HEK293T (cell line): ENCODE measurements around the gene CXCL11.
"Not testable (repeated sequence)": the region's sequence is repeated elsewhere in the genome, so short reads cannot be mapped to it uniquely, and the experiment has no call there.

ENCODE experiments used
- BHLHE40 ChIP-seq: fragments of 450-650 bp; IDR thresholded peaks from 2 replicates; pipeline ENCODE4 v1.6.1; 2016; ENCODE audit warnings: mild to moderate bottlenecking, moderate library complexity, borderline replicate concordance
- CTBP1 ChIP-seq: fragments of 450-650 bp; IDR thresholded peaks from 2 replicates; pipeline ENCODE4 v1.6.1; 2016; ENCODE audit warnings: borderline replicate concordance
- ELF4 ChIP-seq: fragments of 450-650 bp; IDR thresholded peaks from 2 replicates; pipeline ENCODE4 v1.6.1; 2017; ENCODE audit warnings: antibody characterized with exemption
- FOXA1 ChIP-seq: fragments of 450-650 bp; IDR thresholded peaks from 2 replicates; pipeline ENCODE4 v1.6.1; 2016; ENCODE audit warnings: mild to moderate bottlenecking
- FOXM1 ChIP-seq: fragments of 450-650 bp; IDR thresholded peaks from 2 replicates; pipeline ENCODE4 v1.6.1; 2017; ENCODE audit warnings: mild to moderate bottlenecking, borderline replicate concordance
- HDGF ChIP-seq: fragments of 450-650 bp; IDR thresholded peaks from 2 replicates; pipeline ENCODE4 v1.6.1; 2017; ENCODE audit warnings: antibody characterized with exemption, borderline replicate concordance
- L3MBTL2 ChIP-seq: fragments of 450-650 bp; conservative IDR thresholded peaks from 2 replicates; pipeline ENCODE4 v1.6.1; 2016; ENCODE audit warnings: mild to moderate bottlenecking
- LEF1 ChIP-seq: fragments of 450-650 bp; IDR thresholded peaks from 2 replicates; pipeline ENCODE4 v1.6.1; 2017; ENCODE audit warnings: mild to moderate bottlenecking, borderline replicate concordance
- SP1 ChIP-seq: fragments of 450-650 bp; IDR thresholded peaks from 2 replicates; pipeline ENCODE4 v1.6.1; 2017
- TARDBP ChIP-seq: fragments of 450-650 bp; IDR thresholded peaks from 2 replicates; pipeline ENCODE4 v1.6.1; 2016
- ZNF384 ChIP-seq: fragments of 450-650 bp; IDR thresholded peaks from 2 replicates; pipeline ENCODE4 v1.6.1; 2016

DNA sequence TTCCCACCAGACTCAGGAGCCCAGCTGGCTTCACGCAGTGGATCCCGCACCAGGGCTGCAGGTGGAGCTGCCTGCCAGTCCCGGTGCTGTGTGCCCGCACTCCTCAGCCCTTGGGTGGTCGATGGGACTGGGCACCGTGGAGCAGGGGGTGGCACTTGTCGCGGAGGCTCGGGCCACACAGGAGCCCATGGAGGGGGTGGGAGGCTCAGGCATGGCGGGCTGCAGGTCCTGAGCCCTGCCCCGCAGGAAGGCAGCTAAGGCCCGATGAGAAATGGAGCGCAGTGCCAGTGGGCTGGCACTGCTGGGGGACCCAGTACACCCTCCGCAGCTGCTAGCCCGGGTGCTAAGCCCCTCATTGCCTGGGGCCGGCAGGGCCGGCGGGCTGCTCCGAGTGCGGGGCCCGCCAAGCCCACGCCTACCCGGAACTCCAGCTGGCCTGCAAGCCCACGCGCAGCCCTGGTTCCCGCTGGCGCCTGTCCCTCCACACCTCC lies 14.7 kb upstream of the CXCL11 start:
- not testable (repeated sequence) for TF ChIP-seq FOXA1, TARDBP, L3MBTL2, SP1, HDGF, FOXM1, BHLHE40, LEF1, CTBP1, ZNF384, ELF4
